ENCODE measurements around the gene MS4A18.

DNA sequence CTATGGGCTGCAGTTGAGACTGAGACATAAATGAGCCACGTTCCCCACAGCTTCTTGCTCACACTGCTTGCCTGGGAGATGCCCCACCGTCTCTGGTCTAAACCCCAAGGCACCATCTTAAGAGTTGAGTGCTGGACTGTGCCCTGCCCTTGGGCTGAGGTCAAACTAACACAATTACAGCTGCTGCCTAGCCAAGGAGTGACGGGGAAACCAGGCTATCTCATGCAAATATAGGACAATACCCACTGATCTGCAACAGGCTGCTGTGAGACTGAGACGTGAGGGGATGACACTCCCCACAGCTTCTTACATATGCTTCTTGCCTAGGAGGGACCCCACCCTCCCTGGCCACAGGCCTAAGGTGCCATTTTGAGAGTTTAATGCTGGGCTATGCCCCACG is 32.9 kb upstream of the MS4A18 start:
- no peak for TF ChIP-seq POLR2AphosphoS5 (IDR thresholded peaks at IDR 0.05)
- no peak for TF ChIP-seq CTCF (IDR thresholded peaks at IDR 0.05)
- TF ChIP-seq POLR2A (IDR thresholded peaks at IDR 0.05): no peak

All from prostate gland (tissue), 2 donors.